Ureter (tissue), 1 donor: ENCODE results near the gene CIITA. TPM values are rescaled to one million over a fixed set of nuclear protein-coding genes. Genes with fewer than 3 reads are reported as not detected.

Experiments used
- DNase-seq: peaks from one replicate; pipeline ENCODE4 v3.0.0-alpha.2; 2020; ENCODE audit warnings: low spot score
- total RNA-seq: library from RNA; stranded (reverse); gene quantifications from one replicate; pipeline ENCODE4 v1.2.4, GENCODE V29; 2023
- donor health status: DM: yes; HTN: yes; CAD: no.

The CIITA gene
- total RNA-seq, 1 donor from 2014 or later, result 32.0 TPM

DNA sequence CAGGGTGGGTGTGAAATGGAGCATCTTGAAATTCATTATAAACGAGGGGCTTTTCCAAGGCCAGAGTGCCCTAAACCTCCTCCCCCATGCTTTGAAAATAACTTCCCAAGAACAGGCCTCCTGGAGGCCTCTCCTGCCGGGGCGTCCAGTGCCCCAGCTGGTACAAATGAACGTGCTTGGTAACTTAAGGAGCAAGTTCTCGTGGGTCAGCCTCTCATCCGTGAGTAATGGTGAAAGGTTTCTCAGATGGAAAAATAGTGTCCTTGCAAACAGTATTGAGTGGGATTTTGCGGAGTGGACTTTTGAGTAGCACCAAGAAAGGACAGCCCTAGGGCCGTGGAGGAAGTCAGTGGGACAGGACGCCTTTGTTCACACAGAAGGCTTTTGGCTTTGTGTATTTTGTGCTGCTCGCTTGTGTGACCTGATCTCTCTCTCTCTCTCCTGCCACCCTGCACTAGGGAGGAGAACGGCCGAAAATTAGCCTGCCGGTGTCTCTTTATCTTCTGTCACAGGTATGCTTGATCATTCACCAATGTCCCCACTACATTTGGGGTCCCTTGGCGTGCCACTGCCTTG lies 102.0 kb downstream of the CIITA start:
- no peak for DNase-seq

DNA sequence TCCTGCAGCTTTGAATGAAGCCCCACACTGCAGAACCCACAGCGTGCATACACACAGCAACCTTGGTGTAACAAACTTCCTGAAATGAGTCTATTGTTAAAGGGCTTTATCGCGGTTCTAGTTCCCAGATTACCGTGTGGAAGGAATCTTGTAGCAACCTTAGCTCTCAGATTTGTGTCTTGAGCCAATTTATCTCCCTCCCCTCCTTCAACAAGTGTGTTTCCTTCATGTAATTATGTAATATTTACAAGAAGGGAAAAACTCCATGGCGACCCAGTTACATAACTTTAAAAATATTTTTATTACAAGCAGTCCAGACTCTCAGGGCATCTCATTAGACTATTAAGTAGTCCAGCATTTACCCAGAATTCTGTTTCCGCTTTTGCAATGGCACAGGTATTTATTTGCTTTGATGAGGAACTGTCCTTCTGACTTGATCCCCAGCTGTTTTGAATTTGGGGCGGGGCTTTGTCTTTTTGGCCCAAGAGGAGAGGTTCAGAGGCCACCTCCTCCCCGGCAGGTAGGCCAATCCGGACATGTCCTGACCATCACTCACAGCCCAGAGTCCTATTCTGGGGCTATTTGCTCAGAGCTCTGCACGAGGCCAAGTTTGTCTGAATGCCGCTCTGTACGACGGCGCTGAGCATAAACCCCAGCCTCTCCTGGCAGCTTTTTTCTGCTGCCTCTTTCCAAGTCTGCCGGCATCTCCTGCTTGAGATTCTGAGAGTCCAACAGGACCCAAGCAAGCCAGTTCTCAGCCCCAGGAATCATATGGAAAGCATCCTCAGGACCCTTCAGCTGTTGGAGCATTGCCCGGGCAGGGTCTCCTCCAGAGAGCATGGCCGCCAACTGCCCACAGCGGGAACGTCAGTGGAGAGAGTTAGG lies 103.0 kb downstream of the CIITA start:
- peak; percentile 73 for DNase-seq

GRCh38 chr16:10980813-10981212 lies 103.8 kb downstream of the CIITA start:
- no peak for DNase-seq

- DNase-seq, result no peak
These were observed 104.8 kb downstream of the CIITA start for GRCh38 chr16:10981697-10982216.

DNA sequence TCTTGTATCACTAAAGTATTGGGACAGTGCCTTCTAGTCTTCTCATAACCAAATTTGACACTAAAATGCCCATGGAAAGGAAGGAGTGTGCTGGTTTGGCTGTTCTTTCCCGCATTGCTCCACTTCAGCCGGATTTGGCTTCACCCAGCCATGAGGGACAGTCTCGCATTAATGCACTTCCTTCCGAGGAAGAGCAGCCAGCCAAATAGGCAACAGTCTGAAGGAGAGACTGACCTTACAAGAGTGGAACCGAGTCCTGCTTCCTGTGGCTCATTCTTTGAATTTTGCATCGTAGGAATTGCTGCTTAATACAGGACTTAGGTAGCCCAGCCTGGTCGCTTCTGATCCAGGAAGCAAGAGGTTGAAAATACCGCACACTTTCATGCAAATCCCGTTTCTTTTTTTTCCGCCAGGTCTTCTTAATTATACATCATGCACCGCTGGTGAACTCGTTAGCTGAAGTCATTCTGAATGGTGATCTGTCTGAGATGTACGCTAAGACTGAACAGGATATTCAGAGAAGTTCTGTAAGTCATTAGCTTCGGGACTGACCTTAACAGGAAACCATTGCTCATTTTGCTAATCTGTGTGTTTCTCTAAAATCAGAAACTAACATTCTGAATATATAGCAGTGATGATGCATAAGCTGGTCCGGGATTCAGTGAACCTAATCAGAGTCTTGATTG lies 105.6 kb downstream of the CIITA start:
- DNase-seq, result no peak

DNA sequence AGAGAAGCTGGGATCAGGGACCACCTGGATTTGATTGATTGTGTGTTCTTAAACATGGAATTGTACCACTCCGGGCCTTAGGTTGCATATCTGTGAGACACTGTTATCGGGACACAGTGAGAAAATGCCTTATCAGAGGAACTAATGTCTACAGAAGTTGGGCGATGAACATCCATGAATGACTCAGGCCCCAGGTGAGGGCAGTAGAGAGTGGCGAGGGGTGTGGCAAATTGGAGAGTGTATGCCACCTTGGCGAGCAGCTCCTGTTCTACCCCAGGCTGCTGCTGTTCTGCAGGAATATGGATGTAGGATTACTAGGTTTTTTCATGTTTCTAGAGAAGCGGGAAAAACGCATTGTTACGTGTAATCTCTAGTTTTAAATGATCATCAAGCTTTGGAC lies 106.2 kb downstream of the CIITA start:
- DNase-seq, result no peak

- DNase-seq, result no peak
These were observed 107.5 kb downstream of the CIITA start for GRCh38 chr16:10984509-10984908.

Other genes with a start within 250 kb of the CIITA start
- gene TEKT5, start 182.3 kb upstream of the CIITA start, total RNA-seq, result 8.0 TPM
- 48.5 TPM for gene NUBP1, start 133.4 kb upstream of the CIITA start, total RNA-seq
- gene TVP23A, start 58.4 kb upstream of the CIITA start, total RNA-seq, result 3.3 TPM
- 33.9 TPM for gene DEXI, start 65.3 kb downstream of the CIITA start, total RNA-seq
- gene CLEC16A, start 67.4 kb downstream of the CIITA start, total RNA-seq, result 38.8 TPM